Measurements from ENCODE around the gene ZMYND11. TPM values are rescaled to one million over a fixed set of nuclear protein-coding genes. Genes with fewer than 3 reads are reported as not detected.

Gene ZMYND11
- total and polyA plus RNA-seq, 2 donors (not counting 1 experiment from before 2014, with no cell fraction given), result 57.0 to 68.4 TPM

DNA sequence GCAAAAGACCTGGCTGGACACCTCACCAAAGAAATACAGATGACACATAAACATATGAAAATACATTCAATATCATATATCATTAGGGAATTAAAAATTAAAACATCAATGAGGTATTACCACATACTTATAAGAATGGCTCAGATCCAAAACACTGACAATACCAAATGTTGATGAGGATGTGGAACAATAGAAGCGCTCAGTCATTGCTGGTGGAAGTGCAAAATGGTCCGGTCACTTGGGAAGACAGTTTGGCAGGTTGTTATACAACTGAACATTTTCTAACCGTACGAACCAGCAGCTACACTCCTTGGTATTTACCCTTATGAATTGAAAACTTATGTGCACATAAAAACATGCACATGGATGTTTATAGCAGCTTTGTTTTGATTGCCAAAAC lies 38.5 kb downstream of the ZMYND11 start:
- TF ChIP-seq EZH2 (IDR thresholded peaks at IDR 0.05; ENCODE audit: low read length, missing control alignments), result no peak
- TF ChIP-seq, protein P1, sequence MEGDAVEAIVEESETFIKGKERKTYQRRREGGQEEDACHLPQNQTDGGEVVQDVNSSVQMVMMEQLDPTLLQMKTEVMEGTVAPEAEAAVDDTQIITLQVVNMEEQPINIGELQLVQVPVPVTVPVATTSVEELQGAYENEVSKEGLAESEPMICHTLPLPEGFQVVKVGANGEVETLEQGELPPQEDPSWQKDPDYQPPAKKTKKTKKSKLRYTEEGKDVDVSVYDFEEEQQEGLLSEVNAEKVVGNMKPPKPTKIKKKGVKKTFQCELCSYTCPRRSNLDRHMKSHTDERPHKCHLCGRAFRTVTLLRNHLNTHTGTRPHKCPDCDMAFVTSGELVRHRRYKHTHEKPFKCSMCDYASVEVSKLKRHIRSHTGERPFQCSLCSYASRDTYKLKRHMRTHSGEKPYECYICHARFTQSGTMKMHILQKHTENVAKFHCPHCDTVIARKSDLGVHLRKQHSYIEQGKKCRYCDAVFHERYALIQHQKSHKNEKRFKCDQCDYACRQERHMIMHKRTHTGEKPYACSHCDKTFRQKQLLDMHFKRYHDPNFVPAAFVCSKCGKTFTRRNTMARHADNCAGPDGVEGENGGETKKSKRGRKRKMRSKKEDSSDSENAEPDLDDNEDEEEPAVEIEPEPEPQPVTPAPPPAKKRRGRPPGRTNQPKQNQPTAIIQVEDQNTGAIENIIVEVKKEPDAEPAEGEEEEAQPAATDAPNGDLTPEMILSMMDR (conservative IDR thresholded peaks at IDR 0.05 in 1 of 2, IDR thresholded peaks at IDR 0.05 in 1 of 2; ENCODE audit: low read depth in 1 of 2, low read length in 2 of 2), result no peak
- Histone ChIP-seq H3K4me2 (ENCODE audit: extremely low read depth, insufficient read depth, low read length) (no peak overlapping the region), H3K36me3 (ENCODE audit: control insufficient read depth, insufficient read depth, low read length) (no peaks in the 10 kb centered on the region), H3K27ac (ENCODE audit: insufficient read depth, low read length) (no peak overlapping the region), H4K20me1 (ENCODE audit: control insufficient read depth, extremely low read depth, insufficient read depth, low read length) (no peaks in the 10 kb centered on the region), H2AFZ (ENCODE audit: low read length) (no peak overlapping the region), H3K9me3 (ENCODE audit: control insufficient read depth, insufficient read depth, low read depth, low read length) (no peaks in the 10 kb centered on the region), H3K79me2 (ENCODE audit: control insufficient read depth, insufficient read depth, low read length) (peaks cover under 1% of the 10 kb centered on the region), H3K4me1 (ENCODE audit: control insufficient read depth, extremely low read depth, insufficient read depth, low read length) (no peaks in the 10 kb centered on the region), H3K27me3 (ENCODE audit: control insufficient read depth, insufficient read depth, low read length) (no peaks in the 10 kb centered on the region), H3K9ac (ENCODE audit: insufficient read depth, low read length) (no peak overlapping the region), H3K4me3 (replicated peaks in 1 of 4; ENCODE audit: control extremely low read depth in 1 of 4, insufficient read depth in 1 of 4, low read depth in 3 of 4, low read length in 4 of 4) (no peak overlapping the region)
- DNase-seq (ENCODE audit: low read depth in 2 of 2), result no peak

DNA sequence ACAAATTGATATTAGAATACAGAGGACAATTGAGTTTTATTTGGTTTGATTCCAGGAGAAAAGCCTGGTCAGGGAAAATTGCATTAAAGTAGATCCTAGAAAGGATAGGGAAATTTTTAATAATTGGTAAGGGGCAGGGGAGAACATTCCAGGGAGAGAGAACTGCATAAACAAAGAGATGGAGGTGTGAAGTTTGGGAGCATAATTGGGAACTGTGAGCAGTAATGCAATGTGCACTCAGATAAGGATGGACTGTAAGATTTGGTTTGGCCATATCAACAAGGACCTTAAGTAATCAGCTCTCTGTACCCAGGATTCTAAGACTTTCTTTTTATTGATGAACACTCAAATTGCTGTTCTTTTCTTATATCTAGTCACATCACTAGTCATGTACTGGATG lies 41.4 kb downstream of the ZMYND11 start:
- H3K9me3 ChIP-seq (ENCODE audit: control insufficient read depth, insufficient read depth, low read depth, low read length), result no peaks in the 10 kb centered on the region
- DNase-seq (ENCODE audit: low read depth in 2 of 2), result no peak
- no peaks in the 10 kb centered on the region for H3K4me1 ChIP-seq (ENCODE audit: control insufficient read depth, extremely low read depth, insufficient read depth, low read length)
- no peak overlapping the region for H3K4me2 ChIP-seq (ENCODE audit: extremely low read depth, insufficient read depth, low read length)
- TF ChIP-seq, protein P1 (conservative IDR thresholded peaks at IDR 0.05 in 1 of 2, IDR thresholded peaks at IDR 0.05 in 1 of 2; ENCODE audit: low read depth in 1 of 2, low read length in 2 of 2), result no peak
- no peaks in the 10 kb centered on the region for H3K36me3 ChIP-seq (ENCODE audit: control insufficient read depth, insufficient read depth, low read length)
- H3K4me3 ChIP-seq (replicated peaks in 1 of 4; ENCODE audit: control extremely low read depth in 1 of 4, insufficient read depth in 1 of 4, low read depth in 3 of 4, low read length in 4 of 4), result no peak overlapping the region
- H4K20me1 ChIP-seq (ENCODE audit: control insufficient read depth, extremely low read depth, insufficient read depth, low read length), result no peaks in the 10 kb centered on the region
- no peak overlapping the region for H3K9ac ChIP-seq (ENCODE audit: insufficient read depth, low read length)
- no peak overlapping the region for H3K27ac ChIP-seq (ENCODE audit: insufficient read depth, low read length)
- H3K79me2 ChIP-seq (ENCODE audit: control insufficient read depth, insufficient read depth, low read length), result no peaks in the 10 kb centered on the region
- no peak overlapping the region for H2AFZ ChIP-seq (ENCODE audit: low read length)
- H3K27me3 ChIP-seq (ENCODE audit: control insufficient read depth, insufficient read depth, low read length), result no peaks in the 10 kb centered on the region

DNA sequence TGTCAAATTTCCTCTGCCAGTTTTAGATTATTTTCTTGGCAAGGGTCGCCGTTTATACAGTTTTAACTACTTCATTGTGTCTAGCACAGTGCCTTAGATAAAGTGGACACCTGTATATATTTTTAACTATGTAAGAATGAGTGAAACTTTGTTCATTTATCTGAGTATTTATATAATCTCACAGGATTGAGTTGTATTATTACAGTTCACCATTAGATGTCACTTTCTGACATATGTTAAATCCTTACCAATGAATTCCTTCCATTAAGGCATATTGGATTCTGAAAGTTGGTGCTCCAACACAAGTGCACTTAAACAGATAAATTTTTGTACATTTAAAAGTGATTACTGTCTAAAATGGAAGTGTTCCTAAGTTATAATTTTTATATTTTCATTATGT lies 43.0 kb downstream of the ZMYND11 start:
- Histone ChIP-seq H3K4me1 (ENCODE audit: control insufficient read depth, extremely low read depth, insufficient read depth, low read length) (no peaks in the 10 kb centered on the region), H3K4me3 (replicated peaks in 1 of 4; ENCODE audit: control extremely low read depth in 1 of 4, insufficient read depth in 1 of 4, low read depth in 3 of 4, low read length in 4 of 4) (no peak overlapping the region), H2AFZ (ENCODE audit: low read length) (no peak overlapping the region), H3K79me2 (ENCODE audit: control insufficient read depth, insufficient read depth, low read length) (no peaks in the 10 kb centered on the region), H3K9me3 (ENCODE audit: control insufficient read depth, insufficient read depth, low read depth, low read length) (no peaks in the 10 kb centered on the region), H3K9ac (ENCODE audit: insufficient read depth, low read length) (no peak overlapping the region), H3K27ac (ENCODE audit: insufficient read depth, low read length) (no peak overlapping the region), H3K36me3 (ENCODE audit: control insufficient read depth, insufficient read depth, low read length) (no peaks in the 10 kb centered on the region), H3K4me2 (ENCODE audit: extremely low read depth, insufficient read depth, low read length) (no peak overlapping the region), H3K27me3 (ENCODE audit: control insufficient read depth, insufficient read depth, low read length) (no peaks in the 10 kb centered on the region), H4K20me1 (ENCODE audit: control insufficient read depth, extremely low read depth, insufficient read depth, low read length) (no peaks in the 10 kb centered on the region)
- peak; percentile 45 to 76 for DNase-seq (ENCODE audit: low read depth in 2 of 2)
- no peak for TF ChIP-seq EZH2 (IDR thresholded peaks at IDR 0.05; ENCODE audit: low read length, missing control alignments)
- TF ChIP-seq, protein P1 (conservative IDR thresholded peaks at IDR 0.05 in 1 of 2, IDR thresholded peaks at IDR 0.05 in 1 of 2; ENCODE audit: low read depth in 1 of 2, low read length in 2 of 2), result peak in 1 of 2 donors; percentile 14
